Activated T-cell treated with anti-CD3 and anti-CD28 coated beads for 48 hours (primary cell): ENCODE measurements around the gene SUN3.

Source experiments
- DNase-seq: peaks from one replicate; pipeline ENCODE4 v3.0.0-alpha.2; 2020; ENCODE audit warnings: low read depth

Gene SUN3, protein sequence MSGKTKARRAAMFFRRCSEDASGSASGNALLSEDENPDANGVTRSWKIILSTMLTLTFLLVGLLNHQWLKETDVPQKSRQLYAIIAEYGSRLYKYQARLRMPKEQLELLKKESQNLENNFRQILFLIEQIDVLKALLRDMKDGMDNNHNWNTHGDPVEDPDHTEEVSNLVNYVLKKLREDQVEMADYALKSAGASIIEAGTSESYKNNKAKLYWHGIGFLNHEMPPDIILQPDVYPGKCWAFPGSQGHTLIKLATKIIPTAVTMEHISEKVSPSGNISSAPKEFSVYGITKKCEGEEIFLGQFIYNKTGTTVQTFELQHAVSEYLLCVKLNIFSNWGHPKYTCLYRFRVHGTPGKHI

DNA sequence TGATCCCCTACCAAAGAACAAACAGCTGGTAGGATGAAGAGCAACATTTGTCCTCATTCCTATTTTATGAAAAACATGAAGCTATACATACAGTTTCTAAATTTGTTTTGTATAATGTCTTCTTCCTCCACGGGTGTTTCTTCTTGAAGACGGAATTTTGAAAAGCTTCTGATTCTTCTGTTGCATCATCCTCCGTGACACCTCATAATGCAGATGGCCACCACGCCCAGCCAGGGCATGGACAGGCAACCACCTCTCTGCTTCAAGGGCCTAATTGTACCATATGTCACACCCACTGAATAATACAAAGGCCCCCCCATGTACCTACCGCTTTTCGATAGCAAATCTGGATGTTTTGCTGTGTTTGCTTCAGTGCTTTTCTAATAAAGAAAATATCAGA is at the start of gene SUN3:
TSS of gene SUN3 (minus strand) at position 170 of the 400 bp plus-strand sequence. CDS start at position 1, 169 bp downstream.
- no peak for DNase-seq

DNA sequence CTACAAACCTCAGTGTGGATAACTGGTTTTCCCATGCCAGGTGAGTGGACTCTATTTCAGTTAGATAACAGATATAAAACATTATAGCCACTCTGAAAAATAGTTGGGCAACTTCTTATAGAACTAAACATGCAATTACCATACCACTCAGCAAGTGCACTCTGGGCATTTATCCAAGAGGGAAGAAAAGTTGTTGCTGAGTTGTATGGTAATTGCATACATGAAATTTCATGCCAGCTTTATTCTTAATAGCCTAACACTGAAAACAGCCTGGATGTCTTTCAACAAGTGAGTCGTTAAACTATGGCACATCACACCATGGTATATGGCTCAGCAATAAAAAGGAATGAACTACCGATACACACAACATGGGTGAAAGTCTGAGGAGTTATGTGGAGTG is 49.6 kb upstream of the SUN3 start:
- no peak for DNase-seq

DNA sequence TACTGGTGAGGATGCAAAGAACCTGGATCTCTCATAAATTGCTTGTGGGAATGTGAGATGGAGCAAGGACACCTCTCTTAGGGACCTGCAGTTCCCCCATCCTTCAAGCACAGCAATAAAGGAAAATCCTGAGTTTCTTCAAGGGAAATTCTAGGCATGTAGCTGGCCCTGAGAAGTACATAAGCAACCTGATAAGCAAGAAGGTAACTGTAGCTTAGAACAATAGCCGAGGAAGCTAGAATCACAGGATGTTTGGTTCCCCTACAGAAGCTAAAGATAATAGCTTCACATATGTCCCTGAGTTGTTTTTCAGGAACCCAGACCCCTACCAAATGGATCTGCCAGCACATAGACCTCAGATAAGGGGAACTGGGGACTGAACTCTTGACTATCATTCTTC is 48.5 kb upstream of the SUN3 start:
- no peak for DNase-seq

DNA sequence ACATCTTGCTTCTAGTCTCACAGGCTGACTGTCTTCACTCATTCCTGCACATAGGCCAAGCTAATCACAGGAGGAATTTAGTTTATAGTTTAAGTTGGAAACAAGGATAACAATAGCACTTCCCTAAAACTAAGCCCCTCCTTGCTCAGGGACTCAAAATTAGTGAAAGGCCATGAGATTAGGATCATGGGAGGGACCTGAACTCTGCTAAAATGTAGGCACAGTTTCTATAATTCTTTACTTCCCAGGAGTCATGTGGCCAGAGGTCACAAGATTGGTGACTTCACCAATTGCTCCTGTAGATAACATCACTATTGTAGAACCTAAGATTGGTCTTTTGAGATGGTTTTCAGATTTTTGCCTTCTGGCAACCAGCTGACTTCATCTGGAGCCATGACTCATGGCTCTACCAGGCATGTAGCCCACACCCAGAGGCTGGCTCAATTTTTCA is 45.3 kb upstream of the SUN3 start:
- no peak for DNase-seq

DNA sequence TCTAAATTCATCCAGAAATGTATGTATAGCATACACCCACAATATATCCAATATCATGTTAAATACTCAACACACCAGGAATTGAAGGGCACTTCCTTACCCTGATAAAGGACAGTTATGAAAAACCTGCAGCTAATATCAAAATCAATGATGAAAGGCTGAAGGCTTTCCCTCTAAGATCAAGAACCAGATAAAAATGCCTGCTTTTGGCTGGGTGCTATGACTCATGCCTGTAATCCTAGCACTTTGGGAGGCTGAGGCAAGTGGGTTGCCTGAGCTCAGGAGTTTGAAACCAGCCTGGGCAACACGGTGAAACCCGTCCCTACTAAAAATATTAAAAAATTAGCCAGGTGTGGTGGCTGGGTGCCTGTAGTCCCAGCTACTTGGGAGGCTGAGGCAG is 38.6 kb upstream of the SUN3 start:
- DNase-seq: no peak

DNA sequence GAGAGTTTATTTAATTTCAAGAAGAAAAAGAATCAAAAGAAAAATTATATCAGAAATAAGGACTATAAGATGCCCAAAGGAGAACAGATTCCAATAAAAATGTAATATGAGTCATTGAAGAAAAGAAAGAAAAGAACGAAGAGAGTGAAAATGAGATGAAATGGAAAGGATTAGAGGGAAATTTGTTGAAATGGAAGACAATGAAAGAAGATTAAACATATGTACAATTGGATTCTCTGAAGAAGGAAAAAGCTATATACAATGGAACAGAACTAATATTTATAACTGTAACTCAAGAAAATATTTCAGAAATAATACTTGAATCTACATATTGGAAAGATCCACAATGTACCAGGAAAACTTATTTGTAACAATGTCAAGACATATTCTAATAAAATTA is 35.1 kb upstream of the SUN3 start:
- DNase-seq: no peak

GRCh38 chr7:48059706-48060105 is 30.8 kb upstream of the SUN3 start:
- DNase-seq: no peak

DNA sequence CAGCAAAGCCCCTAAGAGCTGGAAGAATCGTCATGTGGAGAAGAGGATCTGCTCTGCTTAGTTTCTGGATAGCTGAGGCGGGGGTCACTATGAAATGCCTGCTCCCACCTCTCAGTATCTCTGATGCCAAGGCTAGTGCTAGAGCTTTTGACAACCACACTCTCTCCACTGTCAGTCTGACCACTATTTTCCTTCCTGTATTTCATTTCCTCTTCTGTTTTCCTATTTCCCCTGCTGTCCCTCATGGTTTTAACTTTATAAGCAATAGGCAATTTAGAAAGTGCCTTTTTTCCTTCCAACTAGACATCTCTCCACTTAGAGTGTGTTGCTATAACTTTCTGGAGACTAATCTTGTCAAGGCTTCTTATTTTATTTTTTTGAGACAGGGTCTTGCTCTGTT is 30.1 kb upstream of the SUN3 start:
- DNase-seq: no peak

DNA sequence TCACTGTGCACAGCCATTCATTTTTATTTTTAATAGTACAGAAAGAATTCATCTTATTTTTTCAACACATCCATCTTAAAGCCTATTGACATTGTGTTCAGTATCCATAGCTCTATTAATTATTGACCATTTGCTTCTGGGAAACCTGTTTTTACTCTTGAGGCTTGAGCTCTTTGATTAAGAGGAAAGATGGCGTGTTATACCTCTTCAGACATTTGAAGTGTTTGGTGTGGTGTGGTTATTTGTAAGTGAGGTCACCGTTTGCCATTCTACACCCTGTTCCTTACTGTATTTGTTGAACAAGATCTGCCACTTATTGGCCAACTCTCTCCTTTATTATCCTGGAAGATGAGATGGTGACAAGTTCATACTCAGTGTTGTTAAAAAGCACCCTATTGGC is 24.8 kb upstream of the SUN3 start:
- no peak for DNase-seq

- DNase-seq: no peak
Observed at GRCh38 chr7:48052748-48053147, 23.8 kb upstream of the SUN3 start.

- DNase-seq: no peak
Observed at GRCh38 chr7:48049850-48050249, 20.9 kb upstream of the SUN3 start.

DNA sequence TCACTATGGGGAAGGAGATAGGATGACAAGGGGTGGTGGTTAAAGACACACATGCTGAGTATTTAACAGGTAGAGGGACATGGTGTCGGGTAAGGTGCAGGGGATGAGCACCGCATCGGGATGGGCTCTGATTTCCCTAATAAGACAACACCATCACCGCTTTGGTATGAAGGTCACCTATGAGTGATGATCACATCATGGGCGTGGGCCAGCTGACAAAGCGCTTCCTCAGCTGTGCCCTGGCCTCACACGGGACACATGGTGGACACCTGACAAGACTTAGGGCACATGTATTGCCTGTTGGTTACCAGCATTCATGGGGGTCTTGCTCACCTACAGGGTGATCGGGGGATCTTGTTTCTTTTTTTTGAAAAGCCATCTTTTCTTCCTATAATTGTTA is 19.2 kb upstream of the SUN3 start:
- no peak for DNase-seq

DNA sequence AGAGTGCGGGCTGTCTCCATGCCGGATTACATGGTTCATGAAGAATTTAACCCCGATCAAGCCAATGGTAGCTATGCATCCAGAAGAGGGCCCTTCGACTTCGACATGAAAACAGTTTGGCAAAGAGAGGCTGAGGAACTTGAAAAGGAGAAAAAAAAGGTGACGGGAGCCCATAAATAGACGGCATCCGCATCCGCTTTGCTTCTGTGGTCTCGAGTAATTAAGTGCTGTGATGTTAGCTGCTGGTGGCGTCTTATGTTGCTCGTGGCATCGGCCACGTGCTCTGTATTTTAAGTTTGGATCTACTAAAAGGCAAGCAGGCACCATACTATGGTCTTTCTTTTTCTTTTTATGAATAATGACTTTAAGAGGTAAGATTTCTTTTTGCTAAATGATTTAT is 17.6 kb upstream of the SUN3 start:
- no peak for DNase-seq

DNA sequence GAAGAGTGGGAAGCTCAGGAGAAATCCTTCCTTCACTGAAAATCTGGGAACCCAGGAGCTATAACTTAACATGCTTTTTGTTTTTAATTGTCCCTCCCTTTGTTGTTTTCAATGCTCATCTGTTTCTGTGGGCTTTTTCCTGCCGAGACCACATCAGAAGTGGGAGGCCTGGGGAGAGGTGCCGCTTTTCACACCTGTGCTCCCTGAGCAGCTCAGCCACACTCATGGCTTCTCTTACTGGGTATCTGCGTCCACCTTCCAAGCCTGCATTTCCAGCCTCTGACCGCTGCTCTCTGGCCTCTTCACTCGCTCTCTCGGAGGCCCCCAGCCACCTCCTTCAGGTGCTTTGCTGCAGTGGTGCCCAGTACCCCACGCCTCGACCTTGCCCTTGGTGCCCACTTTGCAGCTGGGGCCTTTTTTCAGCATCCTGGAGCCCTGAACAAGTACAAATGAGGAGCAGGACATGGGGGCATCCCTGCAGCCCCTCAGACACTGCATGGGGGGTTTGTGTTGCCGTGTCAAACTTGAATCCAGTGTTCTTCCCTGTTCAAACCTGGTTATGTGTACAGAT is 16.4 kb upstream of the SUN3 start:
- DNase-seq: no peak

- no peak for DNase-seq
Observed at GRCh38 chr7:48042636-48043035, 13.7 kb upstream of the SUN3 start.

- DNase-seq: no peak
Observed at GRCh38 chr7:48042216-48042615, 13.3 kb upstream of the SUN3 start.

- DNase-seq: no peak
Observed at GRCh38 chr7:48041653-48041970, 12.7 kb upstream of the SUN3 start.

DNA sequence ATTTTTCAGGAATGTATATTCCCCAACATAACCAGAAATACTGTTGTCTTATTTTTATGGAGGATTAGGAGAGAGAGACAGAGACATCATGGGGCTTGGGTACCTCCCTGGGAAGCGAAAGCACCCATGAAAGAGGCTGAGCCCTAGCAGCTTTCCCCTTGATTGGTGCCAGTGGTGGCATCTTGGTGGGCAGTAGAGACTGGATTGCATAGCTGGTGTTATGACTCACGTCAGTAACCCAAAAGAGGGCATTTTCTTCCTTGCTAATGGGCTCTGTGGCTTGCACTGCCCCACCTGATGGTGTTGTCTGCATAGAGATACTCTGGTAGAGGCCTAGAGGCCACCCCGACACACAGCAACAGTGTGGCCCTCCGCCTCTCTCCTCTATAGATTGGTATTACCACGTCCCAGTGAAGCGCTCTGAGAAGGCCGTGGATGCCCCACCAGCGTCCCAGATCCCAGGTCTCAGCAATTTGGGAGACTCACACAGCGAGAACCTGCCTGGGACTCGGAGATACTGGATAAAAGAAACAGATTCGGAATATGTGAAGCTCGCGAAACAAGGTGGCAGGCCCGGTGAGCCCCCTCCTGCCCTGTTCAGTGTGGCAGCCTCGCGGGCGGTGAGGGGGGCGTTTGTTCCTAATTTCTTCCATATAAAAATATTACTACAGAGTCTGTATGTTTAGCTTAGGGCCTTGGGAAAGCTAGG is 12.2 kb upstream of the SUN3 start:
- no peak for DNase-seq

GRCh38 chr7:48038815-48039506 is 10.1 kb upstream of the SUN3 start:
- no peak for DNase-seq

GRCh38 chr7:48035967-48036478 is 7.1 kb upstream of the SUN3 start:
- DNase-seq: no peak

GRCh38 chr7:48035301-48035966 is 6.5 kb upstream of the SUN3 start, which contains the start of gene C7orf57:
TSS of gene C7orf57 (plus strand) at chr7:48035543. CDS start at chr7:48036309, 766 bp downstream.
- DNase-seq: peak; percentile 80

DNA sequence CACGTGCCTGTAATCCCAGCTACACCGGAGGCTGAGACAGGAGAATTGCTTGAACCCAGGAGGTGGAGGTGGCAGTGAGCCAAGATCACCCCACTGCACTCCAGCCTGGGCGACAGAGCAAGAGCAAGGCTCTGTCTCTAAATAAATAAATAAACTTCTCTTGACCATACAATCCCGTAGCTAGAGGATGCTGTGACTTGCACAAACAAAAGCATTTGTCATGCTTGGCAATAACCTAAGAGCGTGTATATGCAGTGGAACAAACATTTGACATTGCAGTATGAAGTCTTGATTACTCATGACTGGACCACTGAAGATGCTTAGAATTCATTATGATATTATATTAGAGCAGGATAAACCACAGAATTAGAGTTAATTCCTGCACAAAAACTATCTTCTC is 5.0 kb upstream of the SUN3 start:
- DNase-seq: no peak
